H9 (cell line): Measurements from ENCODE around the gene CDKAL1. TPM values are rescaled to one million over a fixed set of nuclear protein-coding genes. Genes with fewer than 3 reads are reported as not detected.

Source experiments
- DNase-seq: peaks from one replicate; pipeline ENCODE4 v3.0.0-alpha.2; 2017
- H2AFZ ChIP-seq: one replicate; pipeline ENCODE4 v1.6.1; 2013; ENCODE audit warnings: mild to moderate bottlenecking, low read length, control low read depth, moderate library complexity
- H2AK5ac ChIP-seq: 2 replicates; pipeline ENCODE4 v1.6.1; 2013; ENCODE audit warnings: low read length, control low read depth, mixed read lengths; ENCODE audit not compliant: insufficient read length
- H2BK120ac ChIP-seq: one replicate; pipeline ENCODE4 v1.6.1; 2013; ENCODE audit warnings: low read depth, mild to moderate bottlenecking, low read length, control low read depth, inconsistent platforms; ENCODE audit not compliant: poor library complexity, severe bottlenecking
- H2BK12ac ChIP-seq: 2 replicates; pipeline ENCODE4 v1.6.1; 2013; ENCODE audit warnings: low read length, control low read depth, mixed read lengths, low read depth; ENCODE audit not compliant: insufficient read length
- H2BK15ac ChIP-seq: 2 replicates; pipeline ENCODE4 v1.6.1; 2013; ENCODE audit warnings: low read depth, low read length, control low read depth
- H2BK20ac ChIP-seq: one replicate; pipeline ENCODE4 v1.6.1; 2013; ENCODE audit warnings: low read depth, mild to moderate bottlenecking, low read length, control low read depth, inconsistent platforms; ENCODE audit not compliant: poor library complexity, severe bottlenecking
- H2BK5ac ChIP-seq: 2 replicates; pipeline ENCODE4 v1.6.1; 2013; ENCODE audit warnings: low read length, control low read depth, mixed read lengths; ENCODE audit not compliant: insufficient read length
- H3K14ac ChIP-seq: 2 replicates; pipeline ENCODE4 v1.6.1; 2013; ENCODE audit warnings: low read length, control low read depth; ENCODE audit not compliant: insufficient read depth
- H3K18ac ChIP-seq: 2 replicates; pipeline ENCODE4 v1.6.1; 2013; ENCODE audit warnings: low read depth, mild to moderate bottlenecking, mixed read lengths, low read length, control low read depth; ENCODE audit not compliant: insufficient read length
- H3K23ac ChIP-seq: 2 replicates; pipeline ENCODE4 v1.6.1; 2013; ENCODE audit warnings: low read length, control low read depth, mixed read lengths, low read depth; ENCODE audit not compliant: insufficient read length
- H3K23me2 ChIP-seq: 2 replicates; pipeline ENCODE4 v1.6.1; 2013; ENCODE audit warnings: low read depth, mild to moderate bottlenecking, mixed read lengths, low read length, control low read depth; ENCODE audit not compliant: insufficient read length, poor library complexity, severe bottlenecking
- H3K27ac ChIP-seq: 2 replicates; pipeline ENCODE4 v1.5.1; 2013; ENCODE audit warnings: low read length, control low read depth, mixed read lengths, low read depth; ENCODE audit not compliant: insufficient read length
- H3K27me3 ChIP-seq: 2 replicates; pipeline ENCODE4 v1.6.1; 2013; ENCODE audit warnings: low read length, control low read depth, inconsistent platforms; ENCODE audit not compliant: insufficient read depth
- H3K4ac ChIP-seq: 2 replicates; pipeline ENCODE4 v1.6.1; 2013; ENCODE audit warnings: low read depth, mild to moderate bottlenecking, control low read depth, inconsistent platforms, low read length, moderate library complexity
- H3K4me1 ChIP-seq: 2 replicates; pipeline ENCODE4 v1.6.1; 2013; ENCODE audit warnings: low read length, control low read depth, inconsistent platforms; ENCODE audit not compliant: insufficient read depth
- H3K4me2 ChIP-seq: 2 replicates; pipeline ENCODE4 v1.6.1; 2013; ENCODE audit warnings: low read length, control low read depth, mixed read lengths; ENCODE audit not compliant: insufficient read length, insufficient read depth
- H3K56ac ChIP-seq: 2 replicates; pipeline ENCODE4 v1.6.1; 2013; ENCODE audit warnings: low read depth, mild to moderate bottlenecking, mixed read lengths, low read length, control low read depth; ENCODE audit not compliant: insufficient read length
- H3K79me1 ChIP-seq: 2 replicates; pipeline ENCODE4 v1.6.1; 2013; ENCODE audit warnings: low read depth, mild to moderate bottlenecking, moderate library complexity, low read length, control low read depth, inconsistent platforms; ENCODE audit not compliant: insufficient read depth, poor library complexity, severe bottlenecking
- H3K79me2 ChIP-seq: 2 replicates; pipeline ENCODE4 v1.6.1; 2013; ENCODE audit warnings: low read length, control low read depth, inconsistent platforms; ENCODE audit not compliant: insufficient read depth
- H3K9ac ChIP-seq: 2 replicates; pipeline ENCODE4 v1.6.1; 2013; ENCODE audit warnings: low read length, control low read depth, mixed read lengths; ENCODE audit not compliant: insufficient read length; ENCODE audit errors: extremely low read depth
- H3K9me3 ChIP-seq: one replicate; pipeline ENCODE4 v1.6.1; 2013; ENCODE audit warnings: low read depth, low read length, inconsistent platforms; ENCODE audit not compliant: control insufficient read depth
- H3T11ph ChIP-seq: one replicate; pipeline ENCODE4 v1.6.1; 2013; ENCODE audit warnings: mild to moderate bottlenecking, low read length, control low read depth, inconsistent platforms
- H4K20me1 ChIP-seq: one replicate; pipeline ENCODE4 v1.6.1; 2013; ENCODE audit not compliant: control insufficient read depth, insufficient read length, insufficient read depth
- H4K5ac ChIP-seq: 2 replicates; pipeline ENCODE4 v1.6.1; 2013; ENCODE audit warnings: low read depth, mild to moderate bottlenecking, mixed read lengths, low read length, control low read depth; ENCODE audit not compliant: insufficient read length
- H4K8ac ChIP-seq: replicated peaks from 2 replicates; pipeline ENCODE4 v1.6.1; 2013; ENCODE audit warnings: low read length, control low read depth, mixed read lengths, low read depth; ENCODE audit not compliant: insufficient read length
- H4K91ac ChIP-seq: 2 replicates; pipeline ENCODE4 v1.6.1; 2013; ENCODE audit warnings: low read depth, mild to moderate bottlenecking, moderate library complexity, mixed read lengths, low read length, control low read depth; ENCODE audit not compliant: insufficient read length
- H3K27ac Mint-ChIP-seq, 3 experiments: 2 replicates in 2 of 3; 3 replicates in 1 of 3; pipeline ENCODE4 v1.8.0; 2020 to 2021; ENCODE audit warnings: mixed read lengths in 3 of 3, mild to moderate bottlenecking in 1 of 3, moderate library complexity in 1 of 3
- H3K27me3 Mint-ChIP-seq: 2 replicates; pipeline ENCODE4 v1.8.0; 2021; ENCODE audit warnings: low read depth, mild to moderate bottlenecking, moderate library complexity, mixed read lengths
- H3K36me3 Mint-ChIP-seq, 3 experiments: 2 replicates in 2 of 3; 3 replicates in 1 of 3; pipeline ENCODE4 v1.8.0; 2020 to 2021; ENCODE audit warnings: low read depth in 3 of 3, mixed read lengths in 3 of 3; ENCODE audit not compliant: insufficient read depth in 1 of 3
- H3K4me1 Mint-ChIP-seq, 2 experiments: 2 replicates each; pipeline ENCODE4 v1.8.0; 2020; ENCODE audit warnings: mixed read lengths in 2 of 2
- H3K4me3 Mint-ChIP-seq, 2 experiments: 2 replicates in 1 of 2; 3 replicates in 1 of 2; pipeline ENCODE4 v1.8.0; 2020 to 2021; ENCODE audit warnings: mild to moderate bottlenecking in 2 of 2, mixed read lengths in 2 of 2, moderate library complexity in 1 of 2
- H3K9me3 Mint-ChIP-seq, 2 experiments: 2 replicates in 1 of 2; 3 replicates in 1 of 2; pipeline ENCODE4 v1.8.0; 2020; ENCODE audit warnings: mild to moderate bottlenecking in 2 of 2, mixed read lengths in 2 of 2, moderate library complexity in 1 of 2
- CTCF ChIP-seq: fragments of 200-600 bp; sonication (generic); conservative IDR thresholded peaks from 3 replicates; pipeline ENCODE4 v1.8.0; 2021; ENCODE audit warnings: antibody characterized with exemption, mild to moderate bottlenecking
- WGBS: extraction: QIAGEN DNeasy Blood & Tissue Kit; methylation state at CpG from one replicate; pipeline ENCODE4 v1.1.7; 2013; ENCODE audit warnings: missing lambda C conversion rate, low lambda C conversion rate, mixed read lengths; ENCODE audit not compliant: insufficient read length; ENCODE audit errors: extremely low coverage; 5-methylcytosine and 5-hydroxymethylcytosine counted together
- total RNA-seq: library from RNA; stranded (reverse); gene quantifications from 2 replicates; pipeline ENCODE4 v1.2.1, GENCODE V29; 2021

The CDKAL1 gene
- total RNA-seq, 1 experiment from 2014 or later = 23.0 TPM

GRCh38 chr6:20810727-20811108, 276.5 kb downstream of the CDKAL1 start:
- Histone ChIP-seq H2AFZ (no peak overlapping the region), H4K91ac (no peak overlapping the region), H4K20me1 (no peaks in the 10 kb centered on the region), H3K23me2 (no peaks in the 10 kb centered on the region), H3K14ac (peak overlapping the region; percentile 23; the same call in 1 of the 2 replicates), H2BK20ac (peak overlapping the region; percentile 64), H2BK15ac (no peak overlapping the region), H4K8ac (no peak overlapping the region), H3K79me2 (no peaks in the 10 kb centered on the region), H3K27me3 (no peaks in the 10 kb centered on the region), H3K9ac (no peak overlapping the region), H3K9me3 (no peaks in the 10 kb centered on the region), H2AK5ac (no peak overlapping the region), H3K27ac (peak overlapping the region; percentile 35), H4K5ac (no peak overlapping the region), H3K79me1 (no peaks in the 10 kb centered on the region), H2BK120ac (peak overlapping the region; percentile 95), H2BK5ac (no peak overlapping the region), H2BK12ac (no peak overlapping the region), H3K56ac (no peak overlapping the region), H3K4me1 (peaks cover 5% of the 10 kb centered on the region; the same call in 1 of the 2 replicates), H3K4ac (no peak overlapping the region; the same call in 1 of the 2 replicates), H3T11ph (peak overlapping the region; percentile 20), H3K23ac (no peak overlapping the region), H3K18ac (peak overlapping the region; percentile 61), H3K4me2 (no peak overlapping the region)
- H3K9me3 Mint-ChIP-seq = peaks cover 6 to 7% of the 10 kb centered on the region in 2 experiments
- peaks cover 8 to 18% (median 10%) of the 10 kb centered on the region in 3 experiments; a peak in 6 of 7 replicates for H3K36me3 Mint-ChIP-seq
- DNase-seq = no peak
- H3K27ac Mint-ChIP-seq = peak overlapping the region; percentile 10 to 97 (median 97); a peak in 6 of 7 replicates
- H3K4me3 Mint-ChIP-seq = no peak overlapping the region
- WGBS = no CpG with 5 or more reads among the region's 3 CpGs
- TF ChIP-seq CTCF = no peak
- H3K4me1 Mint-ChIP-seq = peaks cover 24 to 26% of the 10 kb centered on the region in 2 experiments
- H3K27me3 Mint-ChIP-seq = no peaks in the 10 kb centered on the region
